Nephron progenitor cell (in vitro differentiated cells): Measurements from ENCODE around the gene SLC17A8.
A peak's percentile ranks its signal among the peaks of the same experiment; 100 is the strongest.

ENCODE experiments used
- DNase-seq: peaks from one replicate; pipeline ENCODE4 v3.0.0; 2021
- H3K27ac Mint-ChIP-seq: 2 replicates; pipeline ENCODE4 v1.8.0; 2021; ENCODE audit warnings: mild to moderate bottlenecking, moderate library complexity, mixed read lengths
- H3K27me3 Mint-ChIP-seq: 2 replicates; pipeline ENCODE4 v1.8.0; 2021; ENCODE audit warnings: mild to moderate bottlenecking, low read depth, mixed read lengths; ENCODE audit not compliant: poor library complexity
- H3K36me3 Mint-ChIP-seq: 2 replicates; pipeline ENCODE4 v1.8.0; 2021; ENCODE audit warnings: low read depth, mixed read lengths
- H3K4me1 Mint-ChIP-seq: 2 replicates; pipeline ENCODE4 v1.8.0; 2021; ENCODE audit warnings: mixed read lengths
- H3K4me3 Mint-ChIP-seq: 2 replicates; pipeline ENCODE4 v1.8.0; 2021; ENCODE audit warnings: mild to moderate bottlenecking, moderate library complexity, mixed read lengths
- H3K9me3 Mint-ChIP-seq: 2 replicates; pipeline ENCODE4 v1.8.0; 2021; ENCODE audit warnings: mild to moderate bottlenecking, moderate library complexity, mixed read lengths
- CTCF ChIP-seq: fragments of 200-600 bp; sonication (generic); IDR thresholded peaks from 2 replicates; pipeline ENCODE4 v1.5.0; 2021; ENCODE audit warnings: antibody characterized with exemption

Gene SLC17A8

DNA sequence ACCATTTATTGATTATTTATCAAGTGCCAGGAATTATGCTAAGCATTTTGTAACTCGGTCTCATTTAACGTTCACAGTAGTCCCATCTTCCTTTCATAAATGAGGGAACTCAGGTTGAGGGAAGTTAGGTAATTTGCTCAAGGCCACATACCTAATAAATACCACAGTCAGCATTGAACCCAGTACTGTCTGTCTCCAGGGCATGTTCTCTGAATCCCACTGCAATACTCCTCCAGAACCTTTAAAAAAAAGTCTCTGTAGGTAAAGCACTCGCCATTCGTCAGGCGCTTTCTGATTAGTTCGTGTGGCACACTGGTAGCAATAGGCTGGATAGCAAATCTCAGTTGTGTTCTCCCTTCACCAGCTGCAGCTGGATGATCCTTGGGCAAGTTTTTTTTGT, 14.3 kb downstream of the SLC17A8 start:
- no peak for DNase-seq
- H3K27me3 Mint-ChIP-seq: peaks cover 18% of the 10 kb centered on the region
- no peak for TF ChIP-seq CTCF
- H3K27ac Mint-ChIP-seq: no peak overlapping the region
- H3K9me3 Mint-ChIP-seq: no peaks in the 10 kb centered on the region
- no peak overlapping the region for H3K4me3 Mint-ChIP-seq
- H3K36me3 Mint-ChIP-seq: no peaks in the 10 kb centered on the region
- H3K4me1 Mint-ChIP-seq: peaks cover 27% of the 10 kb centered on the region

- no peak for DNase-seq
- Mint-ChIP-seq H3K4me1 (peaks cover 27% of the 10 kb centered on the region), H3K27ac (no peak overlapping the region)
Observed at GRCh38 chr12:100372853-100373640, 16.2 kb downstream of the SLC17A8 start.

GRCh38 chr12:100375038-100375735, 18.3 kb downstream of the SLC17A8 start:
- peaks cover 14% of the 10 kb centered on the region for H3K27me3 Mint-ChIP-seq
- peak overlapping the region; percentile 3 for H3K4me3 Mint-ChIP-seq
- H3K4me1 Mint-ChIP-seq: peaks cover 27% of the 10 kb centered on the region
- no peak for TF ChIP-seq CTCF
- H3K36me3 Mint-ChIP-seq: no peaks in the 10 kb centered on the region
- H3K27ac Mint-ChIP-seq: peak overlapping the region; percentile 40
- DNase-seq: no peak
- H3K9me3 Mint-ChIP-seq: no peaks in the 10 kb centered on the region

More at GRCh38 chr12:100372853-100373640, 16.2 kb downstream of the SLC17A8 start:
- Mint-ChIP-seq H3K4me3 (no peak overlapping the region), H3K27me3 (peaks cover 14% of the 10 kb centered on the region), H3K9me3 (no peaks in the 10 kb centered on the region), H3K36me3 (no peaks in the 10 kb centered on the region)
- TF ChIP-seq CTCF: no peak

DNA sequence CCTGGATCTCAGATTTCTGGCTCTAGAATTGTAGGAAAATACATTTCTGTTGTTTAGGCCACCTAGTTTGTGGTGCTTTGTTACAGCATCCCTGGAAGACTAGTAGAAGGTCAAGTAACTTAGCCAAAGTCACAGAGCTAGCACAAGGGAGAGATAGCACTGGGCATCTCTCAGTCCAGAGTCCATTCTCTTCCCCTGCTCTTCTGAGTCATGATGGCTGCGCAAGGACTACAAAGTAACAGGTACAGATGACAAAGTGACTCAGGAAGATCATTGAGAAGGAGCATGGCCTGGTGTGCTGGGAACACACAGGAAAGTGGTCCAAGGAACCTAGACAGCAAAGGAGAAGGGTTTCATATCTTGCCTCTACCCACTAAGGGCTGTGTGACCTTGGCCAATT, 19.3 kb downstream of the SLC17A8 start:
- no peak for TF ChIP-seq CTCF
- peaks cover 14% of the 10 kb centered on the region for H3K27me3 Mint-ChIP-seq
- H3K27ac Mint-ChIP-seq: no peak overlapping the region
- no peaks in the 10 kb centered on the region for H3K9me3 Mint-ChIP-seq
- no peak for DNase-seq
- H3K4me1 Mint-ChIP-seq: peaks cover 19% of the 10 kb centered on the region
- H3K4me3 Mint-ChIP-seq: no peak overlapping the region
- no peaks in the 10 kb centered on the region for H3K36me3 Mint-ChIP-seq

- H3K4me3 Mint-ChIP-seq: no peak overlapping the region
- H3K9me3 Mint-ChIP-seq: no peaks in the 10 kb centered on the region
- H3K36me3 Mint-ChIP-seq: no peaks in the 10 kb centered on the region
- peaks cover 5% of the 10 kb centered on the region for H3K4me1 Mint-ChIP-seq
- no peak overlapping the region for H3K27ac Mint-ChIP-seq
- peaks cover 6% of the 10 kb centered on the region for H3K27me3 Mint-ChIP-seq
- DNase-seq: no peak
- TF ChIP-seq CTCF: no peak
Observed at GRCh38 chr12:100381379-100381778, 24.5 kb downstream of the SLC17A8 start.
